ENCODE measurements around the gene TPM2.
A peak's percentile ranks its signal among the peaks of the same experiment; 100 is the strongest.

TPM2 gene

GRCh38 chr9:35696520-35697215, 6.9 kb upstream of the TPM2 start:
- DNase-seq (ENCODE audit: low spot score), result no peak

GRCh38 chr9:35695943-35696401, 6.2 kb upstream of the TPM2 start:
- DNase-seq (ENCODE audit: low spot score), result no peak

GRCh38 chr9:35691757-35692301, 2.1 kb upstream of the TPM2 start:
- DNase-seq (ENCODE audit: low spot score), result no peak

GRCh38 chr9:35691334-35691650, 1.6 kb upstream of the TPM2 start:
- DNase-seq (ENCODE audit: low spot score), result no peak

GRCh38 chr9:35690614-35691333, 1.0 kb upstream of the TPM2 start:
- peak; percentile 87 for DNase-seq (ENCODE audit: low spot score)

GRCh38 chr9:35690294-35690613, 529 bp upstream of the TPM2 start:
- DNase-seq (ENCODE audit: low spot score), result no peak

- no peak for DNase-seq (ENCODE audit: low spot score)
Observed at GRCh38 chr9:35688558-35689541, 875 bp downstream of the TPM2 start.

- no peak for DNase-seq (ENCODE audit: low spot score)
Observed at GRCh38 chr9:35687972-35688557, 1.7 kb downstream of the TPM2 start.

- DNase-seq (ENCODE audit: low spot score), result no peak
Observed at GRCh38 chr9:35687306-35687705, 2.4 kb downstream of the TPM2 start.

GRCh38 chr9:35686222-35687203, 3.2 kb downstream of the TPM2 start:
- DNase-seq (ENCODE audit: low spot score), result no peak

- no peak for DNase-seq (ENCODE audit: low spot score)
Observed at GRCh38 chr9:35685506-35685905, 4.2 kb downstream of the TPM2 start.

GRCh38 chr9:35684921-35685320, 4.8 kb downstream of the TPM2 start:
- no peak for DNase-seq (ENCODE audit: low spot score)

GRCh38 chr9:35683323-35683722, 6.4 kb downstream of the TPM2 start:
- DNase-seq (ENCODE audit: low spot score), result no peak

- DNase-seq (ENCODE audit: low spot score), result no peak
Observed at GRCh38 chr9:35682520-35683315, 7.0 kb downstream of the TPM2 start.

GRCh38 chr9:35682051-35682450, 7.7 kb downstream of the TPM2 start:
- no peak for DNase-seq (ENCODE audit: low spot score)

GRCh38 chr9:35681341-35682002, 8.3 kb downstream of the TPM2 start:
- no peak for DNase-seq (ENCODE audit: low spot score)

- no peak for DNase-seq (ENCODE audit: low spot score)
Observed at GRCh38 chr9:35680331-35681105, 9.2 kb downstream of the TPM2 start.

- no peak for DNase-seq (ENCODE audit: low spot score)
Observed at GRCh38 chr9:35679766-35680330, 9.9 kb downstream of the TPM2 start.

Measured in left forelimb (tissue), 1 donor.